ENCODE data around the gene ABO.
"Not testable (repeated sequence)": the region's sequence is repeated elsewhere in the genome, so short reads cannot be mapped to it uniquely, and the experiment has no call there.

The ABO gene

GRCh38 chr9:133225171-133226011, 49.6 kb downstream of the ABO start:
- DNase-seq (ENCODE audit: low read depth in 3 of 3), result no peak

- DNase-seq (ENCODE audit: low read depth in 3 of 3), result no peak
Observed at GRCh38 chr9:133224762-133225161, 50.2 kb downstream of the ABO start.

- not testable (repeated sequence) for DNase-seq (ENCODE audit: low read depth in 3 of 3)
Observed at GRCh38 chr9:133223159-133223756, 51.7 kb downstream of the ABO start.

GRCh38 chr9:133221994-133222393, 53.0 kb downstream of the ABO start:
- not testable (repeated sequence) for DNase-seq (ENCODE audit: low read depth in 3 of 3)

GRCh38 chr9:133221177-133221809, 53.7 kb downstream of the ABO start:
- DNase-seq (ENCODE audit: low read depth in 3 of 3), result no peak

- not testable (repeated sequence) for DNase-seq (ENCODE audit: low read depth in 3 of 3)
Observed at GRCh38 chr9:133218049-133218975, 56.7 kb downstream of the ABO start.

- not testable (repeated sequence) for DNase-seq (ENCODE audit: low read depth in 3 of 3)
Observed at GRCh38 chr9:133217333-133217988, 57.5 kb downstream of the ABO start.

- not testable (repeated sequence) for DNase-seq (ENCODE audit: low read depth in 3 of 3)
Observed at GRCh38 chr9:133214276-133214675, 60.7 kb downstream of the ABO start.

- DNase-seq (ENCODE audit: low read depth in 3 of 3), result no peak
Observed at GRCh38 chr9:133210609-133211008, 64.4 kb downstream of the ABO start.

GRCh38 chr9:133210202-133210532, 64.8 kb downstream of the ABO start:
- no peak for DNase-seq (ENCODE audit: low read depth in 3 of 3)

GRCh38 chr9:133209327-133210201, 65.4 kb downstream of the ABO start:
- DNase-seq (ENCODE audit: low read depth in 3 of 3), result not testable (repeated sequence)

- not testable (repeated sequence) for DNase-seq (ENCODE audit: low read depth in 3 of 3)
Observed at GRCh38 chr9:133208880-133209300, 66.1 kb downstream of the ABO start, which contains the start of gene OBP2B. Gene OBP2B (minus strand): TSS chr9:133209250. CDS start chr9:133209199, 51 bp downstream.

GRCh38 chr9:133208171-133208879, 66.7 kb downstream of the ABO start:
- not testable (repeated sequence) for DNase-seq (ENCODE audit: low read depth in 3 of 3)

GRCh38 chr9:133207540-133208170, 67.3 kb downstream of the ABO start:
- no peak for DNase-seq (ENCODE audit: low read depth in 3 of 3)

- DNase-seq (ENCODE audit: low read depth in 3 of 3), result no peak
Observed at GRCh38 chr9:133207021-133207531, 67.9 kb downstream of the ABO start.

- DNase-seq (ENCODE audit: low read depth in 3 of 3), result no peak
Observed at GRCh38 chr9:133205996-133206931, 68.7 kb downstream of the ABO start.

- not testable (repeated sequence) for DNase-seq (ENCODE audit: low read depth in 3 of 3)
Observed at GRCh38 chr9:133205481-133205887, 69.5 kb downstream of the ABO start.
